ENCODE results near the gene ZFP28.

DNA sequence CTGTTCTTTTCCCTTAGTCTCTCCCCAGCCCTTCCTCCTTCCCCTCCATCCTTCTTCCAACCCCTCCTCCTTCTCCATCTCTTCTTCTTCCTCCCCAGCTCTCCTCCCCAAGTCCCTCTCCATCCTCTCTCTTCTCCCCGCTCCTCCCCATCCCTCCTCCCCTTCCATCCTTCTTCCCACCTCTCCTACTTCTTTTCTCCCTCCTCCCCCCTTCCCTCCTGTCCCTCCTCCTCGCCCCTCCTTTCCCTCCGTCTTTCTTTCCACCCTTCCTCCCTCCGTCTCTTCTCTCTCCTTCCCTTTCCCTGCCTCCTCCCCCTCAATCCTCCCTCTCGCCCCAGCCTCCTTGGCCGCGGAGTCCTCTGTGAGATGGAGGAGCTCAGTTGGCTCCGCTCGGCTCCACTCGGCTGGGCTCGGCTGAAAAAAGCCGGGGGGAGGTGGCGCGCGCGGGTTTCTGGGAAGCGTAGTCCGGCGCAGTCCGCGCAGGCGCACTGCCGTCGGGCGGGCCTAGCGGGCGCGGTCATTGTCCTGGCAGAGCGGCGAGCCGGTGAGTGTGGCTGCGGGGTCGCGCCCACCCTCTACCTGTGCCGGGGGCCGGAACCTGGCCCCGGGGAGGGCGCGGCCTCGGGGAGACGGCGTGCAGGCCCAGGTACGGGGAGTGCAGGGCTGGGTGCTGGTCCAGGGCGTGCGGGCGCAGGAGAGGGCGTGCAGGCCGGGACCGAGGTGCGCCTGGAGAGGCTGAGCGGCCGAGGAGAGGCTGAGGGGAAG is 56.2 kb downstream of the ZFP28 start, which contains the start of gene ZNF71:
- TF ChIP-seq, protein P1, sequence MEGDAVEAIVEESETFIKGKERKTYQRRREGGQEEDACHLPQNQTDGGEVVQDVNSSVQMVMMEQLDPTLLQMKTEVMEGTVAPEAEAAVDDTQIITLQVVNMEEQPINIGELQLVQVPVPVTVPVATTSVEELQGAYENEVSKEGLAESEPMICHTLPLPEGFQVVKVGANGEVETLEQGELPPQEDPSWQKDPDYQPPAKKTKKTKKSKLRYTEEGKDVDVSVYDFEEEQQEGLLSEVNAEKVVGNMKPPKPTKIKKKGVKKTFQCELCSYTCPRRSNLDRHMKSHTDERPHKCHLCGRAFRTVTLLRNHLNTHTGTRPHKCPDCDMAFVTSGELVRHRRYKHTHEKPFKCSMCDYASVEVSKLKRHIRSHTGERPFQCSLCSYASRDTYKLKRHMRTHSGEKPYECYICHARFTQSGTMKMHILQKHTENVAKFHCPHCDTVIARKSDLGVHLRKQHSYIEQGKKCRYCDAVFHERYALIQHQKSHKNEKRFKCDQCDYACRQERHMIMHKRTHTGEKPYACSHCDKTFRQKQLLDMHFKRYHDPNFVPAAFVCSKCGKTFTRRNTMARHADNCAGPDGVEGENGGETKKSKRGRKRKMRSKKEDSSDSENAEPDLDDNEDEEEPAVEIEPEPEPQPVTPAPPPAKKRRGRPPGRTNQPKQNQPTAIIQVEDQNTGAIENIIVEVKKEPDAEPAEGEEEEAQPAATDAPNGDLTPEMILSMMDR (IDR thresholded peaks at IDR 0.05; ENCODE audit: extremely low read depth in 1 of 2, insufficient read depth in 1 of 2, low read depth in 1 of 2, low read length in 2 of 2), result no peak
- TF ChIP-seq EZH2 (IDR thresholded peaks at IDR 0.05; ENCODE audit: borderline replicate concordance, low read depth, low read length, severe bottlenecking) (no peak), GATA2 (IDR thresholded peaks at IDR 0.05; ENCODE audit: insufficient read depth, insufficient read length, low read depth, low read length) (no peak), POLR2AphosphoS5 (IDR thresholded peaks at IDR 0.05; ENCODE audit: insufficient read depth, low read depth, low read length) (no peak)
